Fibroblast of lung (primary cell): Measurements from ENCODE around the gene TYSND1. TPM values are rescaled to one million over a fixed set of nuclear protein-coding genes. Genes with fewer than 3 reads are reported as not detected.

Experiments used
- DNase-seq, 2 donors: peaks; one replicate each; pipeline versions ENCODE4 v3.0.0 to v3.0.0-alpha.2; 2010; ENCODE audit warnings: low read depth in 2 of 2
- H2AFZ ChIP-seq: 2 replicates; pipeline ENCODE4 v1.5.1; 2012; ENCODE audit warnings: low read length, control low read depth, inconsistent platforms
- H3K27ac ChIP-seq: 2 replicates; pipeline ENCODE4 v1.5.1; 2011; ENCODE audit warnings: low read length, control low read depth; ENCODE audit not compliant: insufficient read depth
- H3K27me3 ChIP-seq: 2 replicates; pipeline ENCODE4 v1.5.1; 2011; ENCODE audit warnings: mild to moderate bottlenecking, low read length; ENCODE audit not compliant: control insufficient read depth, insufficient read depth
- H3K36me3 ChIP-seq: 2 replicates; pipeline ENCODE4 v1.5.1; 2011; ENCODE audit warnings: low read length; ENCODE audit not compliant: control insufficient read depth, insufficient read depth
- H3K4me1 ChIP-seq: 2 replicates; pipeline ENCODE4 v1.5.1; 2011; ENCODE audit warnings: low read length; ENCODE audit not compliant: control insufficient read depth, insufficient read depth; ENCODE audit errors: extremely low read depth
- H3K4me2 ChIP-seq: 2 replicates; pipeline ENCODE4 v1.5.1; 2011; ENCODE audit warnings: low read length, control low read depth; ENCODE audit not compliant: insufficient read depth; ENCODE audit errors: extremely low read depth
- H3K4me3 ChIP-seq, 4 experiments: fragments of 200-600 bp in 1 of 4; sonication (generic) in 1 of 4; replicated peaks in 1 of 4; 2 replicates each; pipeline ENCODE4 v1.5.1; 2011 to 2016; ENCODE audit warnings: low read length in 4 of 4, low read depth in 3 of 4, mild to moderate bottlenecking in 3 of 4, control low read depth in 2 of 4, inconsistent platforms in 1 of 4, mixed read lengths in 1 of 4; ENCODE audit not compliant: insufficient read depth in 1 of 4; ENCODE audit errors: control extremely low read depth in 1 of 4
- H3K79me2 ChIP-seq: 2 replicates; pipeline ENCODE4 v1.5.1; 2012; ENCODE audit warnings: mild to moderate bottlenecking, low read length, inconsistent platforms; ENCODE audit not compliant: control insufficient read depth, insufficient read depth
- H3K9ac ChIP-seq: 2 replicates; pipeline ENCODE4 v1.5.1; 2011; ENCODE audit warnings: mild to moderate bottlenecking, low read length, control low read depth; ENCODE audit not compliant: insufficient read depth
- H3K9me3 ChIP-seq: 2 replicates; pipeline ENCODE4 v1.5.1; 2012; ENCODE audit warnings: low read depth, low read length; ENCODE audit not compliant: control insufficient read depth, insufficient read depth
- H4K20me1 ChIP-seq: 2 replicates; pipeline ENCODE4 v1.5.1; 2011; ENCODE audit warnings: low read length; ENCODE audit not compliant: control insufficient read depth, insufficient read depth; ENCODE audit errors: extremely low read depth
- EZH2 ChIP-seq: IDR thresholded peaks from 2 replicates; pipeline ENCODE4 v1.5.1; 2012; ENCODE audit warnings: low read length, control low read depth, mild to moderate bottlenecking; ENCODE audit errors: missing control alignments
- polyA plus RNA-seq, 2 donors: library from polyadenylated mRNA; depleted of rRNA in 1 of 2; stranded (reverse) in 1 of 2; unstranded in 1 of 2; fragments of >200 nt; gene quantifications; 2 replicates each; pipeline ENCODE4 v1.2.1, GENCODE V29; 2011 to 2012; ENCODE audit warnings: missing spikeins in 1 of 2
- total RNA-seq: library from RNA; depleted of rRNA; stranded (reverse); fragments of >200 nt; gene quantifications from 2 replicates; pipeline ENCODE4 v1.2.1, GENCODE V29; 2014
- TF ChIP-seq, protein P1 (sequence below), 2 donors: IDR thresholded peaks in 1 of 2; conservative IDR thresholded peaks in 1 of 2; 1 replicate in 1 of 2; 2 replicates in 1 of 2; pipeline ENCODE4 v1.5.1; 2011 to 2012; ENCODE audit warnings: low read length in 2 of 2, control low read depth in 1 of 2, inconsistent platforms in 1 of 2, low read depth in 1 of 2, mild to moderate bottlenecking in 1 of 2

TYSND1 gene
- total and polyA plus RNA-seq, 2 donors (not counting 1 experiment from before 2014, with no cell fraction given): 2.4 to 15.5 TPM

DNA sequence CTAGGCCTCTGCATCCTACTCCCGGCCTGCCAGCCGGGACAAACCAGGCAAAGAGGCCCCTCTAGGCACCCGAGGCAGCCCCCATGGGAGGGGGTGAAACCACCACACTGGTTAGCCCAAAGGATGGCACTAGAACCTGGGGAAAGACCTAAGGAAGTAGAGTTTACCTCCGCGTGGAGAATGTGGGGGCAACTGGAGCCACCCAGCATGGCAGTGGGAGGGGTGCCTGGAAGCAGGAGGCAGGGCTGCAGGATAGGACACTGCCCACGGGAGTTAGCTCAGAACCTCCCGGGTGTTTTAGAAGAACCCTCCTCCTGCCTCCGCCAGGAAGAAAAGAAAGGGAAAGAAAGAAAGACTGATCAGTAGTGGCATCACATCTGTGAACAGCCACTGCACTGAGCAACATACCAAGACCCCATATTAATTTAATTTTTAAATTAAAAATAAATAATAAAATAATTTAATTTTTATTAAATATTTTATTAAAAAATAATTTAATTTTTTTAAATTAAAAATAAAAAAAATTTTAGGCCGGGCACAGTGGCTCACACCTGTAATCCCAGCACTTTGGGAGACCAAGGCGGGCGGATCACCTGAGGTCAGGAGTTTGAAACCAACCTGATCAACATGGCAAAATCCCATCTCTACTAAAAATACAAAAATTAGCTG is 25.1 kb downstream of the TYSND1 start:
- Histone ChIP-seq H3K27me3 (no peaks in the 10 kb centered on the region), H3K79me2 (no peaks in the 10 kb centered on the region), H3K4me1 (no peaks in the 10 kb centered on the region), H3K4me2 (no peak overlapping the region), H3K36me3 (peaks cover 6% of the 10 kb centered on the region), H3K9me3 (no peaks in the 10 kb centered on the region), H3K4me3 (no peak overlapping the region), H3K27ac (no peak overlapping the region), H2AFZ (no peak overlapping the region), H3K9ac (no peak overlapping the region), H4K20me1 (no peaks in the 10 kb centered on the region)
- TF ChIP-seq, protein P1, sequence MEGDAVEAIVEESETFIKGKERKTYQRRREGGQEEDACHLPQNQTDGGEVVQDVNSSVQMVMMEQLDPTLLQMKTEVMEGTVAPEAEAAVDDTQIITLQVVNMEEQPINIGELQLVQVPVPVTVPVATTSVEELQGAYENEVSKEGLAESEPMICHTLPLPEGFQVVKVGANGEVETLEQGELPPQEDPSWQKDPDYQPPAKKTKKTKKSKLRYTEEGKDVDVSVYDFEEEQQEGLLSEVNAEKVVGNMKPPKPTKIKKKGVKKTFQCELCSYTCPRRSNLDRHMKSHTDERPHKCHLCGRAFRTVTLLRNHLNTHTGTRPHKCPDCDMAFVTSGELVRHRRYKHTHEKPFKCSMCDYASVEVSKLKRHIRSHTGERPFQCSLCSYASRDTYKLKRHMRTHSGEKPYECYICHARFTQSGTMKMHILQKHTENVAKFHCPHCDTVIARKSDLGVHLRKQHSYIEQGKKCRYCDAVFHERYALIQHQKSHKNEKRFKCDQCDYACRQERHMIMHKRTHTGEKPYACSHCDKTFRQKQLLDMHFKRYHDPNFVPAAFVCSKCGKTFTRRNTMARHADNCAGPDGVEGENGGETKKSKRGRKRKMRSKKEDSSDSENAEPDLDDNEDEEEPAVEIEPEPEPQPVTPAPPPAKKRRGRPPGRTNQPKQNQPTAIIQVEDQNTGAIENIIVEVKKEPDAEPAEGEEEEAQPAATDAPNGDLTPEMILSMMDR (conservative IDR thresholded peaks at IDR 0.05 in 1 of 2, IDR thresholded peaks at IDR 0.05 in 1 of 2; ENCODE audit: low read depth in 1 of 2, low read length in 2 of 2): no peak
- no peak for TF ChIP-seq EZH2
- no peak for DNase-seq

DNA sequence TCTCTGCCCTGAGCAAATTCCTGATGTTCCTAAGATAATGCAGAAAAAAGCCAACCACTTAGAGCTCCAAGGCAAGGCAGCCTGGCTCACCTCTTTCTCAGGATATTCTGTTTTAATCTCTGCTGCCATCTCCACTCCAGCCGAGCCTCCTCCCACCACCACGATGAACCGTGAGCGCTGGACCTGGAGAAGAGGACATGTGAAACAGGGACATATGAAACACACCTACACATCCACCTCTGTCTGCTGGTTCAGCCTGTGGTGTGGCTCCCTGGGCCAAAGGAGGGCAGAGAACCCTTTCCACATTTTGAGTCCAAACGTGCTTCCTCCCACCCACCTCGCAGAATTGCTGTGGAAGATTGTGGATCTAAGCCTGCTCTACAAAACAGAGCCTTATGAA is 26.1 kb downstream of the TYSND1 start:
- no peaks in the 10 kb centered on the region for H3K79me2 ChIP-seq
- H3K9ac ChIP-seq: no peak overlapping the region
- H4K20me1 ChIP-seq: no peaks in the 10 kb centered on the region
- H3K27ac ChIP-seq: no peak overlapping the region
- H3K36me3 ChIP-seq: peaks cover 6% of the 10 kb centered on the region
- no peaks in the 10 kb centered on the region for H3K4me1 ChIP-seq
- H2AFZ ChIP-seq: no peak overlapping the region
- no peaks in the 10 kb centered on the region for H3K27me3 ChIP-seq
- TF ChIP-seq, protein P1 (conservative IDR thresholded peaks at IDR 0.05 in 1 of 2, IDR thresholded peaks at IDR 0.05 in 1 of 2; ENCODE audit: low read depth in 1 of 2, low read length in 2 of 2): no peak
- TF ChIP-seq EZH2: no peak
- DNase-seq: no peak
- H3K4me3 ChIP-seq: no peak overlapping the region
- H3K9me3 ChIP-seq: no peaks in the 10 kb centered on the region
- no peak overlapping the region for H3K4me2 ChIP-seq

DNA sequence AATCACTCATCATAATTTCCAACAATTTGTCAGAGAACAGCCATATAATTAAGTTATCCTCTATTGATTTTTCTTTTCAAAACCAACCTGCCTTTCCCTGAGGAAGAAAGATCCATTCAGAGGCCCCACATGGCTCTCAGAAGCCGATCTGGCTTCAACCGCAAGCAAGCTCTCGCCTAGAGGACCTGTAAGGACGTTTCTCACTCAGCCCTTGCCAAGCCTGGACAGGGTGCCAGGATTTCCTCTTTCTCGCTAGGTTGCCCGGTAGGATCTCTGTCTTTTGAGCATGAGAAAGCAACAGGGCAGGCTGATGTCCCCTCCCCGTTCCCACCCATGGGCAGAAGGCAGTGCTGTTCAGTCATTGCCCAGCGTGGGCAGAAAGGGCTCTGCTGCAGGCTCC is 26.9 kb downstream of the TYSND1 start:
- no peak overlapping the region for H3K9ac ChIP-seq
- no peak overlapping the region for H2AFZ ChIP-seq
- no peak overlapping the region for H3K4me3 ChIP-seq
- no peaks in the 10 kb centered on the region for H3K79me2 ChIP-seq
- H3K4me2 ChIP-seq: no peak overlapping the region
- peaks cover 6% of the 10 kb centered on the region for H3K36me3 ChIP-seq
- H4K20me1 ChIP-seq: no peaks in the 10 kb centered on the region
- DNase-seq: no peak
- no peaks in the 10 kb centered on the region for H3K9me3 ChIP-seq
- H3K4me1 ChIP-seq: no peaks in the 10 kb centered on the region
- no peak overlapping the region for H3K27ac ChIP-seq
- H3K27me3 ChIP-seq: no peaks in the 10 kb centered on the region
- no peak for TF ChIP-seq EZH2
- TF ChIP-seq, protein P1 (conservative IDR thresholded peaks at IDR 0.05 in 1 of 2, IDR thresholded peaks at IDR 0.05 in 1 of 2; ENCODE audit: low read depth in 1 of 2, low read length in 2 of 2): no peak
